Stimulated activated CD4-positive, alpha-beta T cell treated with anti-CD3 and anti-CD28 coated beads, TNF-alpha, amount 100 ng/mL, for 1 hour (primary cell): ENCODE results near the gene KCNQ1.

ENCODE experiments used
- DNase-seq, 3 donors: peaks; one replicate each; pipeline ENCODE4 v3.0.0-alpha.2; 2020; ENCODE audit warnings: low read depth in 3 of 3, low spot score in 1 of 3

Gene KCNQ1

DNA sequence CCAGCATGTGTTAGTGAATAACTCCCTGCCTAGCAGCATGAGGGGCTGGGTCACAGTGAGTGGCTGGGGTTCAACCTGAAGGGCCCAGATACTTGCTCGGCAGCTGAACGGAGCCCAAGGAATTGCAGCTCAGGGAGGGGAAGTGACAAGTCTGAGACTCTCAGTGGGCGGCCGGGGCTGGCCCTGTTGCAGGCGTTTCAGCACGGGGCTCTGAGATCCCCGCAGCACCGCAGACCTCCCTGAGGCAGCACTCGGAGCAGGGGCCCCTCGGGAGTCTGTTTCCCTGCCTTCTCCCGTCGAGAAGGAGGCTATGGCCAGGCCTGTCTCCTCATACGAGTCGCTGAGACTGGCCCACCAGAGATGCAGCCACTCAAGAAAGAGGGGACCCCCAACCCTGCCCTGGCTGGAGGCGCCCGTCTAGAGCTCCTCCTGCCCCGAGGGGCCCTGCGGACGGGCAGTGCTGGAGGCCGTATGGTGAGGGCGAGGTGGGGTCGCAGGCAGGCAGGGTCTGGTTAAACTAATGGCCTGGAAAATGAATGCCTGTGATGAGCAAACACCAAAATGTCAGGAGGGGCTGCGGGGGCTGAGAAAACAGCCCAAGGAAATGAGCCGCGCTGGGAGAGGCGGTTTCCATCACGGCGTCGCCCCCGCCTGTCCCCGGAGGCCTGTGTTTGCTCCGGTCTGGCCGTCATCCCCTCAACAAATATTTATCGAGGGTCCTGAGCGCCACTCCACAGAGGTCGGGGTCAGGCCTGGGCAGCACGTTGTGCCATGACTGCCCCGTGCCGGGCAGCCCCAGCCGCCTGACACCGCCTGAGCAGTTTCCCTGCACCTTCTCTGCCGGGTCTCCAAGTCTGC, 35.0 kb upstream of the KCNQ1 start:
- DNase-seq = no peak

DNA sequence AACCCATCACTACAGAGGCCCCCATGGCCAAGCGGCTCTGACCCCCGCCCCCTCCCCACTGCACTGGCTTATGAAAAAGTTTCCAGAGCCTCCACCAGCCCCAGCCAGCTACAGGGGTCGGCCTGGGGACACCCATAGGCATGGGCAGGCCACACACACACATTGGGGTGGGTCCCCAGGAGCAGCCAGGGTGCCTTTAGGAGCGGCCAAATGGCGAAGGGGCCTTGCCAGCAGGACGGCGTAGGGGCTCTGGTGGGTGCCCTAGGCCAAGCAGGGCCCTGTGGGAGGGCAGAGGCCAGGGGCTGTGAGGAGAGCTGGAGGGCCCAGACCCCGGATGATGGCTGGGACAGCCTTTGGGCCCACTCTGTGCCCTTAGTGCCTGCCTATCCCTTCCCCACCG, 34.2 kb upstream of the KCNQ1 start:
- no peak for DNase-seq

DNA sequence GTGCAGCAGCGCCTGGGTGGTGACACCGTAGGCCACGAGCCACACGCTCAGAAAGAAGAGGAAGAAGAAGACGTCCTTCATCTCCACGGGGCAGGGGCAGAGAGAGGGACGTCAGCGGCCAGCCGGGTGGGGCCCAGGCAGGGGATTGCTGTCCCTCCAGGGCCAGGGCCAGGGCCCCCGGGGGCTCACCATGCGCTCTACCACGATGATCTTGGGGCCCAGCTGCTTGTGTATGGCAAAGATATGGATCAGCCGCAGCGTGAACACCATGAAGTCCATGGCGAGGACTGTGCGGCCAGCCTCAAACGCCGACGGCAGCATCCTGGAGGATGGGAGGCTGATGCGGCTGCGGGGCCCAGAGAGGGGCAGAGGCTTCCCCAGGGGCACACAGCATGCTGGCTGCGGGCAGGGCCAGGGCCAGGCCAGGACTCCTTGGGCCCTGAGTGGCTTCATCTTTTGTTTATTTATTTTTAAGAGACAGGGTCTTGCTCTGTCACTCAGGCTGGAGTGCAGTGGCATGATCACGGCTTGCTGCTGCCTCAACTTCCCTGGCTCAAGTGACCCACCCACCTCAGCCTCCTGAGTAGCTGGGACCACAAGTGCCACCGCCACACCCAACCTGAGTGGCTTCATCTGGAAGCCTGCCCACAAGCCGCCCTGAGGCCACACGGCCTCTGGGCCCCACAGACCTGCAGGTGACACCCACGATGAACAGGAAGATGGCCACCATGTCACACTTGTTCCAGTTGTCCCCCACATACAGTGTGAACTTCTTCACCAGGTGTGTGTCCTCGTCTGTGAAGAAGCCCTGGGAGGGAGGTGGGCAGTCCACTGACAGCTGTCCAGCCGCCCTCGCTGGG, 33.1 kb upstream of the KCNQ1 start:
- DNase-seq = no peak

DNA sequence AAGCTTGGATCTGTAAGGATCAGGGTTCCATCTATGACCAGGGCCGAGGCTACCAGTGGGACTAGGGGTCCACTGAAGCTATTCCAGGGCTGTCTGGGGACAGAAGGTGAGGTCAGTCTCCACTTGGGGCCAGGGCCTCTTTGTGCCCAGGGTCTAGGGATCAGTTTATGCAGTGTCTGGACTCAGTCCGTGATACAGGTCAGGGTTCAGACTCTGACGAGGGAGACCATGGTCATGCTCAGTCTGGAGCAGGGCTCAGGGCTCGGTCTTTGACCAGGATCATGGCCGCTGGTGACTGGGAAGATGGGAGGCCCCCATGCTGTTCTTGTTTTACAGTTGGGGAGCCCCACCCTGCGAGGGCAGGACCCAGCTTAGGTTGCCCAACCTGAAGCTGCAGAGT, 32.5 kb upstream of the KCNQ1 start:
- DNase-seq = no peak

DNA sequence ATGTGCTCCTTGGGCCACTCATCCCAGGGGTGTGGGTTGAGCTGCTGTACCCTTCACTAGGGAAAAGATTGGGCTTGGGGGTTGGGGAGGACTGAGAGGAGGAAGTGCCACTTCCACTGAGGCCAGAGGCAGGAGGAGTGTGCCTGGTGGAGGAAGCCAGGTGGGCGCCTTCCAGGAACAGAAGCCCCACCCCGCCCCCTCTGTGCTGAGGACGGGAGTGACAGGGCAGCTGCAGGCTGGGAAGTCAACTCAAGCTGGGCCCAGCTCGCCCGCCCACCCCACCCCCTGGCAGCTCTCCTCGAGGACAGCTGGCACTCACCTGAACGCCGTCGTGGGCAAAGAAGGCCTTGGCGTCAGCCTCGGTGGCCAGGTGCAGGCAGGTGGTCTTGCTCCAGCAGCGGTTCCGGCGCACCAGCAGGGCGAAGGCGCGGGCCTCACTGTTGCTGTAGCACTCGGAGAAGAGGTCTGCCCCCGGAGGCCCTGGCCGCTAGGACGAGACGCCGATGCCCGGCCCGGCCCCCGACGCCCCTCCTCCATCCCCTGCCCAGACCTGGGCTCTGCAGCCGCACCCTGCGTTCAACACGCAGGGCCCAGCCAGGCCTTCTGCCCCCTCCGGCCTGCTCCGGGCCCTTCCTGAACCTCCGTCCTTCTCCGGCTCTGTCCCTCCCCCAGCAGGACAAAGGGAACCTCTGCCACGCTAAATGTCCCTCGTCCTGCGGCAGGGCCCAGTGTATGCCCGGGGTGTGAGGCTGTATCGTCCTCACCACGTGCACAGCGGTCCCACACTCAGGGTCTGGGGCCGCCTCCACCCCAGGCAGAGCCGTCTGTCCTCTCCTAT, 30.8 kb upstream of the KCNQ1 start:
- no peak for DNase-seq

DNA sequence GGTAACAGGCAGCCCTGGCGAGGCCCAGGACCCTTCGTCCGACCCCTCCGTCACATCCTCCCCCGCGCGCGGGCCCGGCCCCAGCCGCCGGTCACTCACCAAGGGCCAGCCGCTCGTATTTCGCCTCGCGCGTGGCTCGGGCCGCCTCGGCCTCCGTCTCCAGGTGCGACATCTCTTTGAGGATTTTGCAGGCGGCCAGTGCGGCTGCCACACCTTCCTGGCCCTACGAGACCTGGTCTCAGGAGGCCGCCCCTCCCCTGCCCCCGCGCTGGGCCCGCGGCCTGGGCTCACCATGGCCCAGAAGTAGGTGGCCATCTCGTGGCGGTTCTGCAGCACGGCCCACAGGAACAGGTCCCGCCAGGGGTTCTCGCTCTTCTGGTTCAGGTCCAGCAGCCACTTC, 30.2 kb upstream of the KCNQ1 start:
- DNase-seq = no peak

DNA sequence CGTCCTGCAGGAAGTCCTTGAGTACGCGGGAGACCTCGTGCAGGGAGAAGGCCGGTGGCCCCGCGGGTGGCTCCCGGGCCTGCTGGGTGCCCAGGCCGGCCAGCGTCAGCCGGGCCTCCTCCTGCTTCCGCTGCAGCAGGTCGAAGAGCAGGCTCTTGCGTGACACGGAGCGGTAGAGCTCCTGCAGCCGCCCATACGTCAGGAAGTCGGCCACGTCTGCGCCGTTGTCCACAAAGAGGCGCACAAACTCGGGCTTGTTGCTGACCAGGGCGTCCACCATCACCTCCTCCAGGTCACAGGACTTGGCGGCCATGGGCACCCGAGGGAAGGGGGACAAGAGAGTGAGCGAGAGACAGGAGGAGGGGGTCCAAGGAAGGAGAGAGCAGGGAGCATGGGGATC, 29.6 kb upstream of the KCNQ1 start:
- no peak for DNase-seq

DNA sequence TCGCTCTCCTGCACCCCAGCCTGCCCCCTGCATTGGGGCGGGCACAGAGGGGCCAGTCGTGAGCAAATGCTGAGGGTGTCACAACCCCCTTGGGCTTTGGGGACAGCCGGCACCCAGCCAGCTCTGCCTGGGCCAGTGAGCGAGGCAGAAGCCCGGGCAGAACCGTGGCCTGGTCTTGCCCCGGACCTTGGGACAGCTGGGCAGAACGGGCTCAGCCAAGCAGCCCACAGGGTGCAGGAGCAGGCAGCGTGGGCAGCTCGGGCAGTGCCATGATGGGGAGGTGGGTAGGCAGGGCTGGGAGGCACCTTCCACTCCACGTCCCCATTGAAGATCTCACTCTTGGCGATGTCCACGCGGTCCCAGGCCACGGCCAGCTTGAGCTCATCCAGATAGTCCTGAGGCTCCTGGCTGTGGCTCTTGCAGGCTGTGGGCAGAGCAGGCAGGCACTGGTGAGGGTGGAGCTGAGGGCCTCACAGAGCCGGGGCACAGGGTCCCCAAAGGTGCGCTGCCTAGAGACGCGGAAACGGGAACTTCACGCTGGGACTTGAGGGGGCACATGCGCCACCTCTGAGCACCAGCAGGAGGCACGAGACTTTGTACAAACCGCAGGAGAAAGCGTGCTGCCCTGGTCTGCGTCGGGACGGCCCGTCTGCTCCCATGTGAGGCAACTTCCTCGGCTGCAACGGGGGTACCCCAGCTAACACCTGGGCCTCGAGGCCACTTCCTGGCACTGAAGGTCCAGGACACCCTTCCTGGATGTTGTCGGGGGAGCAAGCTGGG, 29.0 kb upstream of the KCNQ1 start:
- no peak for DNase-seq

DNA sequence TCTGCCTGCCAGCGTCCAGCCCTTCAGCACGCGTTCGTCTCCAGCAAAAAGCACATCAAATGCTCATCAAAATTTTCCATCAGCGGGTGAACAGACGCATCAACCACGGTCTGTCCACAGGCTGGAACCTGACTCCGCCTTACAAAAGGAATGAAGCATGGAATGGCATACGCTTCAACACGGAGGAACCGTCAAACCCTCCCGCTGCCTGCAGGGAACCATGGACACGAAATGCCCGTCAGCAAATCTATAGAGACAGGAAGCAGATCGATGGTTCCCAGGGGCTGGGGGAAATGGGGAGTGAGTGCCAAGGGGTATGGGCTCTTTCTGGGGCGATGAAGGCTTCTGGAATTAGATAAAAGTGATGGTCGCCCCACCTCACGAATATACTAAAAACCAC, 28.0 kb upstream of the KCNQ1 start:
- no peak for DNase-seq

DNA sequence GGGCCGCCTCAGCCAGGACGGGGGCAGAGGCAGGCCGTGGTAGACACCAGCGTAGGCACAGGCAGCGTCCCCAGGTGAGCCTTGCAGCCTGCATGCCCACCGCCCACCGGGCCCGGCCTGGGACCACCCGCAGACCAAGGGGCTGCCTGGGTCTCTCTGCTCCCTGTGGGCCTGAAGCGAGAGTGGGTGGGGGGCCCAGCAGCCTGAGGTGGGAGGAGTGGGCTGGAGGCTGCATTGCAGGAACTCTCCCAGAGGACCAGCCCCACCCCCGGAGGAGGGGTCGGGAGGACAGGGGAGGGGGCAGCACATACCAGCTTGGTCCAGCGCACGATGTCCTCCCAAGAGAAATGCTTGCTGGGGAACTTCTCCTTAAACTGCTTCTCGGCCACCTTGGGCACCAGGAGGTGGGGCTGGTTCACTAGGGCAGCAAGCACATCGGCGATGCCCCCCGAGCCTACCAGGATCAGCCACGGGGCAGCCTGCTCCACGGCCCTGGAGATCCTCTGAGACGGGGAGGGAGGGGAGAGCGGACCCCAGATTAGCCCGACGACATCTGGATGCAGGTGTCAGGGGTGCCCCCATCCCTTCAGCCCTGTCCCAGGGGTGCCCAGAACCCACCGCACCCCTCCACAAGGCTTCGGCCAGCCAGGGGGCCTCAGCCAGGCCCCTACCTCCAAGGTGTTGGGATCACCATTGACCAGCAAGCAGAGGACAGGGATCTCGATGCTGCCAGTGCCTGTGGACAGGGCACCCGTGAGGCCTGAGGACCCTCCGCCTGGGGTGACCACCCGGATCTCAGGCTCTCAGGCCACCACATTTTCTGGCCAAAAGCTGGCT, 26.7 kb upstream of the KCNQ1 start:
- DNase-seq = no peak

DNA sequence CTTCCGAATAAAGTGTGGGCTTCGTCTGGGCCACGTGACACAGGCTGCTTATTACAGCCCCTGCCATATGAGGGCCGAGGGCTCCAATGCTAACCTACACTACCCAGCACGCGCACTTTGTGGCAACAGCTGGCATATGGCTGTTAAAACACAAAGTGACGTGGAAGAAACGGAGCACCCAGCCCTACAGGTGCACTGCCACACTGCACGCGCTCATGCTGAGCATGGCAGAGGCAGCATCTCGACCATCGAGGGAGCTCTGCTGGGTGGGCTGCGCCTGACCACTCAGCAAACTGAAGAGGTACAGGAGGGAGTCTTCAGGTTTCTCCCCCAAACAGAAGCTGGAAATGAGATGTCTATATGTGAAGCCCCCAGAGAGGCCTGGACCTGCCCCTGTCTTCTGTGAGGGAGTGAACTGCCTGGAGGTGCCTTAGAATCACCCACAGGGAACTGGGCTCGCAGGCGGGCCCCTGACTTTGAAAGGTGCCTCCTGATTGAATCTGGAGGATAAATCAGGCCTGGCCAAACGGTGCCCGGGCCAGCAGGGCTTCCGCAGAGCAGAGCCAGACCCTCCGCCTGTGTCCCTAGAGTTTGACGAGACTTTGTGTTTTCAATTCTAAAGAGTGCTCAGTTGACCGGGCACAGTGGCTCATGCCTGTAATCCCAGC, 26.0 kb upstream of the KCNQ1 start:
- DNase-seq = no peak

DNA sequence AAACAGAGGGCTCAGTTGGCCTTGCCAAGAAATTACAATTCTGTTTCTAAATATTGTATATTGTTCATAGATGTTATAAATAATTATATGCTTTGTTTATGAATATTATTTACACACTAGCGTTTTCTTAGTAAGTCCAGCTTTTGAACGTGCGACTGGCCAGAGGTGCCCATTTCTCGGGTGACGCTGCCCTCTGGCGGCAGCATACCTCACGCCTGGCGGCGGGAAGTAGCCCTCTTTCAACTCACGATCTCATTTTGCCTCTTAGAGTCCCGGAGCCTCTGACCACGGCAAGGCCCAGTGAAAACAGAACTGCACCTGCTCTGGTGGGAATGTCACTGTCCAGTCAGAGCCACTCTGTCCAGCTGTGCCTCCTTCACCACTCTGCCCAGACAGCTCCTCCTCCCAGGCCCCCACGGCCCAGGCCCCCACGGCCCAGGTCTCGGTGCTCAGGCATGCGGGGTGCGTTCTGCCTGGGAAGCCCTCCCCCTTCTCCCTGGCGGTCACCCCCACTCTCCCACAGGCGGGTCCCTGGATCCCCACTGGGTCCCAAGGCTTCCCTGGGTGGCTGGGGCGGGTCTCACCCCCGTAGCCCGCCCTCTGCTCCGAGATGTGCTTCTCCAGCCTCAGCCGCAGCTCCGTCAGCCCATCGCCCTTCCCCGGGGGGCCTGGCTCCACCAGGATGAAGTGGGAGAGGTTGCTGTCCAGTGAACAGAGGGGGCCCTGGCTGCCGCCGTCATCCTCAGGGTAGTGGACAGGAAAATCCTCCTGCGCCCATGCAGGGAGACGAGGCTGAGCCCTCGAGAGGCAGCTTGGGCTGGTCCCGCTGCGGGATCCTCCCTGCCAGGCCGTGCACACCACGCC, 24.9 kb upstream of the KCNQ1 start:
- peak in 1 of 3 donors; percentile 47 for DNase-seq

DNA sequence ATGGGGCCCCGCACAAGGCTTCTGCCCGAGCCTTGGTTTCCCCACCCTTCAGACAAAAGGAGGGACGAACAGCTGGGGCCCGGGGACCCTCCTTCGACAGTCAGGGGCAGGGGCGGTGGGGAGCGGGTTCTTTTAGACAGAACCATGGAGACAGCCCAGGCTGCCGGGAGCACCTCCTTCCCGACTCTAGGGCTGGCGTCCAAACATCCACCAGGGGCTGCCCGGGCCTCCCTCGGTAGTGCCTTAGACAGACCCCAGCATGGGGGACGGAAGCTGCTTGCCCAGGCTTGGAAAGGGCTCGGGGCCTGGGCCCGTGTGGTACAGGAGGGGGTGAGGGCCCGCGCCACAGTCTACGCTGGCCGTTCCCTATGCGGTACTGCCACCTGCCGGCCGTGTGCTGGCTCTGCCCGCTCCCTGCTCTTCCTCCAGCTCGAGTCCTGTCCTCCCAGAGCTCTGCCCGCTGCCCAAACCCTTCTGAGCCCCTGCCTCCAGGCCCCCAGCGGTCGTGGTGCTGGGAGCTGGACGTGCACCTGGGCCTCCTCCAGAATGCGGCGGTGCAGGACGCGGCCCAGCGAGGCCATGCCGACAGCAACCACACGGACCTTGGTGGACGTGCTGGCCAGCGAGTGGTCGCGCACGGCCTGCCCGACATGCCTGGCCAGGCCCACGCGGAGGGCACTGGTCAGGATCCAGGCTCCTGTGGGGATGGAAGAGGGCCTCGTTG, 24.1 kb upstream of the KCNQ1 start:
- DNase-seq = peak; percentile 20 to 69 (median 36)

DNA sequence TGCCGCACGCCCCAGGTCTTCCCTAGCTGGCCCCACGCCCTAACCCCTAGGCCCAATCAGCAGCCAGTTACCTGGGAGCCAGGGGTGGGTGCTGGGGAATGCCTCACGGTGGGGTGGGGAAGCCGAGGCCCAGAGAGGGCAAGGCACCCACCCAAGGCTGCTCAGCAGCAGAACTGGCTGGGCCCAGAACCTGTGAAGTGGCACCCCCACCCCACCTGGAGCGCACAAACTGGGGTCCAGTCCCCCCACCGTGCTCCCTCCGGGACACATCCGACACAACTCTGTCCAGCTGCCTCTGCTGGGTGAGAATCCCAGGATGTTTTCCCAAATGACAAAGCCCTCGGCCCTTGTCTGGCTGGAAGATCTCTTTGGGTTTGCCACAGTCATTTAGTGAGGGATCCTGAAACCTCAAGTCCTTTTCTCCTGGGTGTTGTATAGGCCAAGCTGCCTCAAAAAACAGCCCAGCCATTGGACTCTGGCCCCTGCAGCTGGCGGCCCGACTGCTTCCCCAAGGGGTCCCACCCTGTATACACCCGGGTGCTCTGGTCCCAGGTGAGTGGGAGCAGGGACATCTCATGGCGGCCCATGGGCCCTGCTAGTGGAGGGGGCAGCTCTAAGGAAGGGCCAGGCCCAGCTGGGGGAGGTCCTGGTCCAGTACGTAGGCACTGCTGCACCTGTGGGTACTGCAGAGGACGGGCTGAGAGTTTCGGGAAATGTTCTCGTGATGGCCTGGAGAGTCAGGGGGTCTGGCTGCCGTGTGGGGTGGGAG, 23.4 kb upstream of the KCNQ1 start:
- no peak for DNase-seq

DNA sequence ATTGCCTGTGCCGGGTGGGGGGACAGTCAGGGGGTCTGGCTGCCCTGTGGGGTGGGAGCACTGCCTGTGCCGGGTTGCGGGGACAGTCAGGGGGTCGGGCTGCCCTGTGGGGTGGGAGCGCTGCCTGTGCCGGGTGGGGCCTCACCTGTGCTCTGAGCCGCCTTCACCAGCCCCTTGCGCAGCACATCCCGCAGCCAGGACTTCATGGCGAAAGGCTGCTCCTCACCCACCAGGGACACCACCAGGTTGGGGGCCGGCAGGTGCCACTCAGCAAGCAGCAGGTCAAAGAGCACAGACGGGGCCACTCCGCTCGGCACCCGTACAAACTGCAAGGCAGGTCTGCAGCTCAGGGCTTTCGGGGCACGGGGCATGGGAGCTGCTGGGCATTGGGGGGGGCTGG, 22.8 kb upstream of the KCNQ1 start:
- no peak for DNase-seq

DNA sequence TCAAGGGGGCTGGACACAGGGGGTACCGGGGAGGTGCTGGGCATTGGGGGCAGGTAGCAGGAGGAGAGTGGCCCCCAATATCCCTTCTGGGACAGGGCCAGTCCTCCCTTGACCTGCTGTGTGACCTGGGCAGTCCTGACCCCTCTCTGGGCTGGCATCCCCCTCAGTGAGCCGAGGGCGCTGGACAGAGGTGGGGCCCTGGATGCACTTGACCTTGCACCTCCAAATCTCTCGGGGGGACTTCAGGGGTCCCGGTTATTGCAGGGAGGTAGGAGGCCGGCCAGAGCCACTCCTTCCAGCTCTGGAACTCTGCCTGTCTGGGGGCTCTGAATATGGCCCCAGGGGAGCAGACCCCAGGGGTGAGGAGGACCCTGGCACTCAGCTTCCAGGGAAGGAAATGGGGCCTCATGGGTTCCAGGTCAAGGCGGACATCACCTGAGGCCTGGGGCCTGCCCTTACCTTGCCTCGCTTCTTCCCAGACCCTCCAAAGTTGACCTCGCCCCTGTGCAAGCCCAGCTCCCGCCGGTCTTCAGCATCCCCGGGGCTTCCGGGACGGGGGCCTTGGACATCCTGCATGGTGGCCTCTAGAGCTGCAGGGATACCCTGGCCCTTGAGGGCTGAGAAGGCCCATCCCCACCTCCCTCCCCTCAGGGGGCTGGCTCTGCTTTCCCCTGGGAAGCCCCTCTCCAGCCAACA, 22.2 kb upstream of the KCNQ1 start:
- DNase-seq = no peak
